ENCODE results near the gene MLPH. TPM values are rescaled to one million over a fixed set of nuclear protein-coding genes. Genes with fewer than 3 reads are reported as not detected.
A peak's percentile ranks its signal among the peaks of the same experiment; 100 is the strongest.

The MLPH gene
- total and polyA plus RNA-seq, 12 donors, result 9.7 to 60.0 (median 40.8) TPM

DNA sequence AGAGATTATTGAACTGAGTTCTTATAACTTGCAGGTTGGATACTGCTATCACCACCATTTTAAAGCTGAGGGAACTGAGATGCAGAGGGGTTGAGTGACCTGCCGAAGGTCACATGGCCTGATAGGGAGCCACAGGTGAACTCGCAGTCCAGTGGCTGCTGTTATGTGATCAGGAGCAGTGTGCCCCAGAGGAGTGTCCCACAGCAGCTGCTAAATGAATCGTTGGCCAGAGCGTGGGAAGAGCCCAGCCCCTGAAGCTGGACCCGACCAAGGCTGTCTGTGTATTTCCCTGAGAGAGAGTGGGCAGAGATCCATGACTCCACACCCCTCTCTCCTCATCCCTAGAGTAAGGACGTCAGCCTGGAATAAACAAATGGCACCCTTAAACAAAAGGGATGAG, 52.6 kb downstream of the MLPH start:
- peak in 5 of 8 donors; percentile 27 to 69 (median 43) for ATAC-seq
- TF ChIP-seq, protein P1, sequence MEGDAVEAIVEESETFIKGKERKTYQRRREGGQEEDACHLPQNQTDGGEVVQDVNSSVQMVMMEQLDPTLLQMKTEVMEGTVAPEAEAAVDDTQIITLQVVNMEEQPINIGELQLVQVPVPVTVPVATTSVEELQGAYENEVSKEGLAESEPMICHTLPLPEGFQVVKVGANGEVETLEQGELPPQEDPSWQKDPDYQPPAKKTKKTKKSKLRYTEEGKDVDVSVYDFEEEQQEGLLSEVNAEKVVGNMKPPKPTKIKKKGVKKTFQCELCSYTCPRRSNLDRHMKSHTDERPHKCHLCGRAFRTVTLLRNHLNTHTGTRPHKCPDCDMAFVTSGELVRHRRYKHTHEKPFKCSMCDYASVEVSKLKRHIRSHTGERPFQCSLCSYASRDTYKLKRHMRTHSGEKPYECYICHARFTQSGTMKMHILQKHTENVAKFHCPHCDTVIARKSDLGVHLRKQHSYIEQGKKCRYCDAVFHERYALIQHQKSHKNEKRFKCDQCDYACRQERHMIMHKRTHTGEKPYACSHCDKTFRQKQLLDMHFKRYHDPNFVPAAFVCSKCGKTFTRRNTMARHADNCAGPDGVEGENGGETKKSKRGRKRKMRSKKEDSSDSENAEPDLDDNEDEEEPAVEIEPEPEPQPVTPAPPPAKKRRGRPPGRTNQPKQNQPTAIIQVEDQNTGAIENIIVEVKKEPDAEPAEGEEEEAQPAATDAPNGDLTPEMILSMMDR (IDR thresholded peaks at IDR 0.05), result no peak
- 54 to 55% methylated on average over 6 of the region's 6 CpGs for WGBS, 2 donors
- Histone ChIP-seq H3K27ac (no peak overlapping the region), H3K4me1 (peaks cover 7 to 23% (median 16%) of the 10 kb centered on the region in 9 donors), H3K4me3 (no peak overlapping the region), H3K36me3 (peaks cover 0 to 19% (median 0%) of the 10 kb centered on the region in 9 donors), H3K27me3 (no peaks in the 10 kb centered on the region), H3K9me3 (no peaks in the 10 kb centered on the region)
- no peak for DNase-seq
- intact Hi-C loops (cut with DNase I), result no loop called here

DNA sequence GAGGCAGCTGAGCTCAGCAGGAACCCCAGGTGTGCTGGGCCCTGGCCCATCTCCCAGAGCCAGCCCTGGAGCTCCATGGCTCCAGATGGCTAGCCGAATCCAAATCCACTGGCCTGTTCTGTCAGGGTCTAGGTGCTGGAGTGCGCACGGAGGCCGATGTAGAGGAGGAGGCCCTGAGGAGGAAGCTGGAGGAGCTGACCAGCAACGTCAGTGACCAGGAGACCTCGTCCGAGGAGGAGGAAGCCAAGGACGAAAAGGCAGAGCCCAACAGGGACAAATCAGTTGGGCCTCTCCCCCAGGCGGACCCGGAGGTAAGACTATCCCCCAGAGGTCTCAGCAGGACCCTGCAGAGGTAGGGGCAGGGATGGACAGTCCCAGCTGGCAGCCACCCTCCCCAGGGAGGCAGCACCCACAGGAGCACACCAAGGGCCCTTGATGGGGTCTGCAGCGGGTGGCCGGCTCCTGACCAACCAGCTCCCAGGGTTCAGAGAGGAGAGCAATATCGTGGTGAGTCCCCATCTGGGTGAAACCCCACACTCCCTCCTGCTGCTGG, 53.2 kb downstream of the MLPH start:
- no peak overlapping the region for H3K4me3 ChIP-seq
- H3K27me3 ChIP-seq, result no peaks in the 10 kb centered on the region
- peak in 7 of 8 donors; percentile 8 to 69 (median 36) for ATAC-seq
- TF ChIP-seq, protein P1 (IDR thresholded peaks at IDR 0.05), result no peak
- DNase-seq, result no peak
- peaks cover 7 to 23% (median 16%) of the 10 kb centered on the region in 9 donors for H3K4me1 ChIP-seq
- H3K36me3 ChIP-seq, result peaks cover 0 to 18% (median 0%) of the 10 kb centered on the region in 9 donors
- H3K9me3 ChIP-seq, result no peaks in the 10 kb centered on the region
- intact Hi-C loops (cut with DNase I), result no loop called here
- peak overlapping the region in 2 of 10 donors; percentile 5 to 13 for H3K27ac ChIP-seq
- WGBS, 2 donors, result 67 to 78% methylated on average over 13 of the region's 13 CpGs

DNA sequence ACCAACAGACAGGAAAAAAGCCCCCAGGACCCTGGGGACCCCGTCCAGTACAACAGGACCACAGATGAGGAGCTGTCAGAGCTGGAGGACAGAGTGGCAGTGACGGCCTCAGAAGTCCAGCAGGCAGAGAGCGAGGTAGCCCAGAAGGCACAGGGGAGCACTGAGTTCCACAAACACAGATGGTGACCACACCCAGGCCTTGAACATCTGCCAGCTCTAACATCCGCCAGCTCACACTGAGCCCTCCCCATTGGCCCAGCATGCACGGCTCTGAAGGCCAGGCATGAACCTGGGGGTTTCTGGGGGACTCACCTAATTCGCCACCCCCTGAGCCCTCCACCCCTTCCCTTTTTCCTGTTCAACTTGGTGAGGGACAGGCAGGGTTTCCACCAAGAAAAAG, 53.8 kb downstream of the MLPH start:
- Histone ChIP-seq H3K27ac (peak overlapping the region in 1 of 10 donors; percentile 13), H3K36me3 (peaks cover 0 to 17% (median 0%) of the 10 kb centered on the region in 9 donors), H3K4me1 (peaks cover 7 to 23% (median 16%) of the 10 kb centered on the region in 9 donors), H3K4me3 (no peak overlapping the region), H3K9me3 (no peaks in the 10 kb centered on the region), H3K27me3 (no peaks in the 10 kb centered on the region)
- intact Hi-C loops (cut with DNase I), result no loop called here
- TF ChIP-seq, protein P1 (IDR thresholded peaks at IDR 0.05), result no peak
- WGBS, 2 donors, result 43 to 50% methylated on average over 6 of the region's 6 CpGs
- ATAC-seq, result peak; percentile 78 to 95 (median 90)
- peak; percentile 72 to 78 for DNase-seq

DNA sequence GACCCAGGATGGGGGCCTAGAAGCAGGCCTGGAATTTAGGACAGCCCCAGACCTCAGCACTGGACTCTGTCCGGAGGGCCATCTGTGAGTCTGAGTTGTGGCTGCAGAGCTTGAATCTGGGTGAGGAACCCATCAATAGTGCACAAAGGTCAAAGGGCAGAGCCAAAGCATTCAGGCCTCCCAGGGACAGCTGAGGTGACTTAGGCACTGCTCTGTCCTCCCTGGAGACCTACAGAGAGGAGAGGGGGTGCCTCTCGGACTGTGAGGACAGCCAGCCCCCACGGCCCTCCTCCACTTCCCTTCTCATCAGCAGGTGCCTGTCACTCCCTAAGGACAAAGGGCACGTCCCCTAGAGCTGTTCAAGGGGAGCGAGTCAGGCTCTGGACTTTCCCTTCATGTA, 54.2 kb downstream of the MLPH start:
- Histone ChIP-seq H3K36me3 (peaks cover 0 to 17% (median 0%) of the 10 kb centered on the region in 9 donors), H3K4me3 (no peak overlapping the region), H3K27me3 (no peaks in the 10 kb centered on the region), H3K27ac (no peak overlapping the region), H3K9me3 (no peaks in the 10 kb centered on the region), H3K4me1 (peaks cover 7 to 23% (median 16%) of the 10 kb centered on the region in 9 donors)
- intact Hi-C loops (cut with DNase I), result no loop called here
- TF ChIP-seq, protein P1 (IDR thresholded peaks at IDR 0.05), result no peak
- ATAC-seq (peak in 2 of 8 donors; percentile 13 to 14), DNase-seq (no peak)
- WGBS, 2 donors, result 71 to 77% methylated on average over 5 of the region's 5 CpGs

Measured in heart right ventricle (tissue), 16 donors.